Hematopoietic multipotent progenitor cell (in vitro differentiated cells): ENCODE results near the gene TM4SF20. TPM values are rescaled to one million over a fixed set of nuclear protein-coding genes. Genes with fewer than 3 reads are reported as not detected.
"Not testable (repeated sequence)": the region's sequence is repeated elsewhere in the genome, so short reads cannot be mapped to it uniquely, and the experiment has no call there.

Experiments used
- DNase-seq, 3 donors: peaks; one replicate each; pipeline ENCODE4 v3.0.0-alpha.2; 2011 to 2015; ENCODE audit warnings: low read depth in 2 of 3, low spot score in 2 of 3
- total RNA-seq: library from RNA; depleted of rRNA; stranded (reverse); fragments of >200 nt; gene quantifications from one replicate; pipeline ENCODE4 v1.2.3, GENCODE V29; 2012

The TM4SF20 gene
- total RNA-seq, 1 donor, result not detected

DNA sequence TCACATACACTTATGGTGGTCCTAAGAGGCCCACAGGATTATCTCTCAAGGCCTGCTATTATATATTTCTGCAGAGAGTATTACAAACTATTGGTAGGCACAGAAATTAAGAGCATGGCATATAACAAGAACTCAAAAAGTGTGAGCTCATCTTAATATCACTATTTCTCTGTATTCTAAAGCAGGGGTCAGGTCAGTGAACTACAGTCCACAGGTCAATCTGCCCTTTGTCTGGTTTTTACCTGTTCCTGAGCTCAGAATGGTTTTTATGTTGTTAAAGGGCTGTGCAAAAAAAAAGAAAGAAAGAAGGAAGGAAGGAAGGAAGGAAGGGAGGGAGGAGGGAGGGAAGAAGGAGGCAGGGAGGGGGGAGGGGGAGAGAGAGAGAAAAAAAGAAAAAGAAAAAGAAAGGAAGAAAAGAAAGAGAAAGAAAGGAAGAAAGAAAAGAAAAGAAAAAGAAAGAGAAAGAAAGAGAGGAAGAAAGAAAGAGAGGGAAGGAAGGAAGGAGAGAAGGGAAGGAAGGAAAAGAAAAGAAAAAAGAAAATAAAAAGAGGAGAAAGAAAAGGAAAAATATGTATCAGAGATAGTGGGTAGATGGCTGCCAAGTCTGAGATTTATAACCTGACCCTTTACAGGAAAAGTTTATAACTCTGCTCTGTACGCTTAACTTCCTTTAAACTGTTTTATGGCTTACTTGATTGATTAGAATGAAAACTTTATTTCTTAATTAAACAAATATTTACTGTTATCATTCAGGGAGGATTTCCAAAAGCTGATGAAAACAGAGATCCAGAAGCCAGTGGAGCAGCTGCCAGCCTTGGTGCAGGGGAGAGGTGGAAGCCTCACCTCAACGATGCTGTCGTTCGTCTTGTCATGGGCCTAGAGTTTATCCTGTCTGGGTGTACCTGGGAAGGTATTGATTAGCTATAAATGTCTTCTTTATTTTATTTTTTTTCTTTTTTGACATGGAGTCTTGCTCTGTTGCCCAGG, 19.9 kb upstream of the TM4SF20 start:
- no peak for DNase-seq

DNA sequence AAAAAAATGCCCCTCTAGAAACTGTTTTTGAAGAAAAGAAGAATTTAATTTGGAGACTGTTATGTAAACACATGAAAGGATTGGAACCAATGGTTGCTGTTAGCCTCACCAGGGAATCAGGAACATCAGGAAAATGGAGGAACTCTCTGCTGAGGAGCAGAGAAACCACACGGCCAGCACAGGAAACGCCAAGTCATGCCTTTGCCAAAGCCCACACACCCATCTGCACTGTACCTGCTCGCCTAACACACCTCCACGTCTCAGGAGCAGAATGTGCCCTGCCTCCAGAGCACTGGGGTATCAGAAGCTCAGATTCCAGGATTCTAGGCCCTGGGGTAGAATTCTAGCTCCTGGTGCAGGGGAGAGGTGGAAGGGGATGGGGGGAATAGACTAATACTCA, 18.5 kb upstream of the TM4SF20 start:
- no peak for DNase-seq

DNA sequence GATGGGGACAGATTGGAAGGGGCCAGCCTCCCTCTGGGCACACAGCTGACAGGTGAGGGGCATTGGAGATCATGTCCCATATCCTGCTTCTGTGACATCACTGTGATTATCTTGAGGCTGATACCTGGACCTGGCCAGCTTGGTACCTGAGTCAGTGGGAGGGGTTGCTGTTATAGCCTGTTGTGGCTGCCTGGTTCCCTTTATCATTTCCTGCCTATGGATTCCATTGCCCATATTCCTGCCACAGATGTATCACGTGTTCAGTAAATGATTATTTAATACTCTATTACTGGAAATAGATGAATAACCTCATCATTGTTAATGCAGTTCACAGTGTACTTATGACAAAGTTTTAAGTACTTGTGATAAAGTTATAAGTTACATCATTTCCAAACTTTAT, 16.4 kb upstream of the TM4SF20 start:
- DNase-seq, result no peak

DNA sequence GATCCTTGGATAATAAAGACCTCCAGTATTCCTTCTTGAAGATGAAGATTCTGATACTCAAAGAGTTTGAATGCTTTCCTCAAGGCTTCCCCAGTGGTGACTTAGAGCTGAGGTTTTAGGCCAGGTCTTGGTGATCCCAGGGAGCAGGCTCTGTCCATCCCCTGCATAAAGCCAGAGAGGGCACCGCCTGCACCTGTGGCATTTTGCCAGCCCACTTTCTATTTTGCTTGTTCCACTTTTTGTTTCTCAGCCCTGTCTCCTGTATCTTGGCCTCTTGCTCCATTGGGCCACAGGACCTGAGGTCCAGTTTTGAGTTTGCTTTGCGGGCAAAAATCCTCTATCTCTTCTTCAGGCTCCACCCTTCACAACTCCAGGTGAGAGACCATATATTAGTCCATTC, 15.3 kb upstream of the TM4SF20 start:
- DNase-seq, result peak in 2 of 3 donors; percentile 26 to 59

DNA sequence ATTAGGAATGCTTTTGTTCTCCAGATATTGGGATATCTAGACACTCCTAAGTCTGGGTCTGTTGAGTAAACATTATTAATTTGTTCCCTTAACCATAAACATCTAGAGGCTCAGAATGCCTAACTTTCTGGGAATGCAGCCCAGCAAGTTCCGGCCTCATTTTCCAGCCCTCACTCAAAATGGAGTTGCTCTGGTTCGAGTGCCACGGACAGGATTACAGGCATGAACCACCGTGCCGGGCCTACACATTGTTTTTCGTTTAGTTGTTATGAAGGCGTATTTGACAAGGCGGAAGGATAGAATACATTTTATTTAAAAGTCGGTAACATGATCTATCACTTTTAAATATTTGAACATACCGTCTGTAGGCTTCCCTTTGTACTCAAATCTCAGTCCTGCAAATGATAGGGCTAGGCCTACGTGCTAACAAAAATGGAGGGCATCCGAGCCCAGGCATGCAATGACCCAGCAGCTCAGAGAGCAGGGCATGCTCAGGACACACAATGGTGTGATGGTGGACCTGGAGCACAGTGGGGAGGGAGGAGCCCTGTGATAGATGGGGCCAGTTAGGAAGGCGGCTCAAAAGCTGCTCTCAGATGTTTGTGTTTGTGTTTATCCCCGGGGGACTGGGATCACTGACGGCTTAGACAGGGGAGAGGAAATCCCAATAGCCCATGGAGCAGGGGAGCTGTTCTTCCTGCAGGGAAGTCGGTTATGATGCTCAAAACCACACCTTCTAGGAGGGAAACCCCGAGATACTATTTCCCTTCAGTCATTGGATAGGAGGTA, 11.6 kb upstream of the TM4SF20 start:
- no peak for DNase-seq

DNA sequence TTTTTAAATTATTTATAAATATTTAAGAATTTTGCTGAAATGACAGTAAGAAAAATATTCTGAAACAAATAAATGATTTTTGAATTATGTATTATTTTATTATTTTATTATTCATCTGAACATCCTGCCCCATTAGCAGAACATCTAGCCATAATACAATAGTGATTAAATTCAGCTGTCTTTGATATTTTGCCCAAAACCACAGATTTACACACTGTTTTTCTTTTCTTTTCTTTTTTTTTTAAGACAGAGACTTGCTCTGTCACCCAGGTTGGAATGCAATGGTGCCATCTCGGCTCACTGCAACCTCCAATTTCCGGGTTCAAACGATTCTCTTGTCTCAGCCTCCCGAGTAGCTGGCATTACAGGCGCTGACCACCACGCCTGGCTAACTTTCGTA, 10.6 kb upstream of the TM4SF20 start:
- no peak for DNase-seq

DNA sequence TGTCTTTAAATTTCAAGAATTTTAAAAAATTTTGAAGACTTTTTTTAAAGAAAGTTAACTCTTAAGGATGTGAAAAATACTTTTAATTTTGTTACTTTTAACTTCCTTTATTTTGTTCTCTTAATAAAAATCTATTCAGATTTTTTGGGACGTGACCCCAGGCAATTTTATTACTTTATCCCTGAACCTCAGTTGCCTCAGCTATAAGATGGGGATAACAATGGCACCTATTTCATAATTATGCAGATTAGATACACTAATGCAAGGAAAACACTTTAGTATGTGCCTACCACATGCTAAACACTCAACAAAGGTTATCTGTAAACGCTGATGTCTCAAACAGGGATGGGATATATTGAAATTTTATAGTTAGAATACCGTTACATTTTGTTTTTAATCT, 10.1 kb upstream of the TM4SF20 start:
- no peak for DNase-seq

DNA sequence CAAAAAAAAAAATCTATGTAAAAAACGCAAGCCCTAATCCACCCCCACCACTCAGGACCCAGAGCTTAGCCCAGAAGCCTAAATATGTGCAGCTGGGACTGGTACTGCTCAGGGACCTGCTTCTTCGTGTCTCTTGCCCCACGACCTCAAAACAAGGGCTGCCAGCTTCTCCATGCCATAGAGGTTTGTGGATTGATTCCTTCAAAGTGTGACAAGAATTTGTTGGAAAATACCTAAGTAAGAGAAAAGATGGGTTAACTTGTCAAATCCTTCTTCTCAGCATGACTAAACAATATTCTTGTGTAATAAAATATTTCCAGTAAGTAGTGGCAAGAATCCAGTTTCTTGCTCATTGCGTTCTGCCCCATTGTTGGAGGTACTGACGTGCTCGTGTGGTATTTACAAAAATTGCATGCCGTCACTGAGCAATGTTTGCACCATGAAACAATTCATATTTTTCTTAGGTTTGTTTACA, 9.5 kb upstream of the TM4SF20 start:
- no peak for DNase-seq

DNA sequence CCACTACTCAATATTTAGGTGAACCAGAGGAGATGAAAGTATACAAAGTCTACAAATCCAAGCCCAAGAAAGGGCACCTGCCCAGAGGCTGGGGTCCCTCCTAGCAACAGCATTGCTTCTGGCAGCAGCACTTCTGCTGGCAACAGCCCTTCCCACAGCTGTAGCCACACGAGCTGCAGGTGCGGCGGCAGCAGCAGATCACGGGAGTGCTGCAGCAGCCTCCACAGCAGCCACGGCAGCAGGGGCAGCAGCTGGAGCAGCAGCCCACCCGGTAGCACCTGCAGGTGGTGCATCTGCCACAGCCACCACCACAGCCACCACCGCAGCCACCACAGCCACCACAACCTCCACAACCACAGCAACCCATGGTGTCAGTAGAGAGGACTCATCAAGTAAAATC, 8.5 kb upstream of the TM4SF20 start, which contains the start of gene SCYGR1:
TSS of gene SCYGR1 (minus strand) at position 367 of the 400 bp plus-strand sequence. CDS start at position 367, 0 bp downstream.
- not testable (repeated sequence) for DNase-seq

DNA sequence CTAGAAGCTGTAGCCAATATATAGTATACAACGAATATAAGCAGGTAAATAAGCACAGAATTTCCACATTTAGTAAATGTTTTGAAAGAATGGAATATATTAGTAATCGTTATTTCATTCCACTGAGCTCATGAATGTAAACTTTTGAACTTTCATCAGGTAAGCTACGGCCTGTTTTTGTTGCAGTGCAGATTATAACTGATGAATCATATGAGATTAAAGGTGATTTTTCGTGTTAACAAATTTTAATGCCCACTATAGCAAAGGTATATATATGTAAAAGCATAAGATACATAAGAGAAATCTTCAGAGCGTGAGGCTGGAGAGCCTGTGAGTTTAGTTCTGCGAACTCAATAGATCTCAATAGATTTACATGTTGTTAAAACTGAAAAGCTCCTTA, 7.5 kb upstream of the TM4SF20 start:
- no peak for DNase-seq

DNA sequence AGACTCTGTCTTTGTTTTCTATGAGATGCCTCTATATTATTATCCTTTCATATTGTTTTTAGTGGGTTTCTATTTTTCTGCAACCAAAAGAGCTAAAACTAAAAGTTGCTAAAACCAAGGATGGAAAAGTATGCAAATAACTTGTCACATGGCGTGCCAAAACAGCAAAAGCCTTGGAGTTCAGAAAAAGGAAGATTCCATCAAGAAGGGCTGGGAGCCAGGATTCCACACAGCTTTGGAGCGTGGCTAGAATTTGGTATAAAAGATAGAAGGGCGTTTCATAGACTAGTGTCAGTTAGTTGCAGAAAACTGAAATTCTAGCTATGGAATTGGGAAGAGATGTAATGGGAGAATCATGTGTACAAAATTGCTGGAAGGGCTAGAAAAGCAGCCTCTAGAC, 4.6 kb upstream of the TM4SF20 start:
- DNase-seq, result no peak

DNA sequence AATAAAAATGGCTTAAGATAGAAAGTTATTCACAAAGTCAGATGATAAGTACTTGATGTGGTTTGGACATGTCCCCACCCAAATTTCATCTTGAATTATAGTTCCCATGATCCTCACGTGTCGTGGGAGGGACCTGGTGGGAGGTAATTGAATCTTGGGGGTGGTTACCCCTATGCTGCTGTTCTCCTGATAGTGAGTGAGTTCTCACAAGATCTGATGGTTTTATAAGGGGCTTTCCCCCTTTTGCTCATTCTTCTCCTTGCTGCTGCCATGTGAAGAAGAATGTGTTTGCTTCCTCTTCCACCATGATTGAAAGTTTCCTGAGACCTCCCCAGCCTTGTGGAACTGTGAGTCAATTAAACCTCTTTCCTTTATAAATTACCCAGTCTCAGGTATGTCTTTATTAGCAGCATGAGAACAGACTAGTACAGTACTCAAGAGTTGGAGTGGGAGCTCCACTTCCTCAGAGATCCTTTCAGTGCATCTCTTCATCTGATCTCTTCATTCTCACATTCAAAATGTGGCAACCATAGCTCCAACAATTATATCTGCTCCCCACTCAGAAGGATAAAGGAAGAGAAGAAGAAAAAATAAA, 3.2 kb upstream of the TM4SF20 start:
- DNase-seq, result not testable (repeated sequence)

DNA sequence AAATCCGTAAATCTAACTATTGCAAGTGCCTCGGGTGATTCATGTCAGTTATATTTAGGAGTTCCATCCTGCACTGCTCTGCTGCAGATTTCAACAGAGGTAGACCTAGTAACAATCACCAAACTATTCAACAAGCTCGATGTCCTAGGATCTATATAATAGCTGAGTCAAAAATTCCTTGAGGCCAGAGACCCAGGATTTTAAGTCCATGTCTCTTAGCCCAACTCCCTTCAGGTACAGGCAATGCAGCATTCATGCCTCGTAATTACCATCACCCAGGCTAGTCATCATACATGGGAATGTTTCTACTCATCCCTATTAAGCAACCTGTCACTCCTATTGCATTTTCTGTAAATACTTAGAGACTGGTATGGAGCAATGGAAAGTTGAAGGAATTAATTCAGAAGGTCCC, 729 bp downstream of the TM4SF20 start:
- no peak for DNase-seq

DNA sequence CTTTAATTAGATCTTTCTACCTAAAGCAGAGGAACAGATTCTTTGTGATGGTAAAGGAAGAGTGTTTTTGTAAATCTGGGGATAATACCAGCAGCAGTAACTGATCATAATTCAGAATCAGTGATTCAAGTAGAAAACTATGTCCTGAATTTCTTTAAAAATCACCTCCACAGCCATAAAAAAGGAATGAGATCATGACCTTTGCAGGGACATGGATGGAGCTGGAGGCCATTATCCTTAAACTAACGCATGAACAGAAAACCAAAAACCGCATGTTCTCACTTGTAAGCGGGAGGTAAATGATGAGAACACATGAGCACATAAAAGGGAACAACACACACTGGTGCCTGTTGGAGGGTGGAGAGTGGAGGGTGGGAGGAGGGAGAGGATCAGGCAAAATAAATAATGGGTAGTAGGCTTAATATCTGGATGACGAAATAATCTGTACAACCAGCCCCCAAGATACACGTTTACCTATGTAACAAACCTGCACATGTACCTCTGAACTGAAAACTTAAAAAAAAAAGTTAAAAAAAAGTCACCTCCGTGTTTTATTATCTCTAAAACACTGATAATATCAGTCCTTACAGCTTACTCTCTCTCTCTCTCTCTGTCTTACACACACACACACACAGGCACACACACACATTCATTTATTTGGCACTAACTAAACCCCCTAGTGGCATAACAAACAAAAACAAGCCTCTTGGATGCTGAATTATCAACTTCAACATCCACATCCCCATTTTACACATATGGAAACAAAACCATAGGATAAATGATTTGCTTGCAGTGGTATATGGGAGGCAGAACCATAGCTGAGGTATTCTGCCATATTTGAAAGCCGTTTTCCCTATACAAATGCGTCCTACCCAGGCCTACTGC, 1.4 kb downstream of the TM4SF20 start:
- DNase-seq, result no peak

DNA sequence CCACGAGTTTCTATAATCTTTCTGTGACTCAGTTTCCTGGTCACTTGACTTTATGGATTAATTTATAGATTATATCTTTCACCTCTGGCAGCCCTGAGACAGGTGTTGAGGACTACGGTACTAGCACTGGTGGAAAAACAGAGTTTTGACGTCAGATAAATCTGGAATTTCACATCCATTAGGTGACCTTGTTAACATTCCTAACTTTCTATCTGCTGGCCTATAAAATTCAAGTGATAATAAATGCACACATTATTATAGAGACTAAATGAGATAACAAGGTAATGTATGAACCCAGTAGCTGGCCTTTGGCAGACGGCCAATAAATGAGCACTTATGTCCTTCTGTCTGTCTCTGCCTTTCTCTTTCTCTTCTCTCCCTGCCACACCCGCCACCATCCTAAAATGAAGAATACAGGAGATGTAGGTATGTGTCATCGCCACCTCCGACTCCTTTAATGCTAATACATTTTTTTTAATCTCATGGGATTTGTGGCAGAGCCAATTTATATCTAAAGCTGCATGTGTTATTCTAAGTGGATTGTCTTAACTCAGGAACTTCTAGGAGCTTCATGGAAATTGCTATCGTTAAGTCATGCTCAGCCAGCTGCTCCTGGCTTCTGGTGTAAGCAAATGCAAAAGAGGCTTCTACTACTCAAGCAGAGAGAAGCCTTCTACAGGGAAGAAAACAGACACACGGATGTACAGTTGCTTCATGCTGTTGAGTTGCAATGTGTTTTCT, 2.3 kb downstream of the TM4SF20 start:
- no peak for DNase-seq

DNA sequence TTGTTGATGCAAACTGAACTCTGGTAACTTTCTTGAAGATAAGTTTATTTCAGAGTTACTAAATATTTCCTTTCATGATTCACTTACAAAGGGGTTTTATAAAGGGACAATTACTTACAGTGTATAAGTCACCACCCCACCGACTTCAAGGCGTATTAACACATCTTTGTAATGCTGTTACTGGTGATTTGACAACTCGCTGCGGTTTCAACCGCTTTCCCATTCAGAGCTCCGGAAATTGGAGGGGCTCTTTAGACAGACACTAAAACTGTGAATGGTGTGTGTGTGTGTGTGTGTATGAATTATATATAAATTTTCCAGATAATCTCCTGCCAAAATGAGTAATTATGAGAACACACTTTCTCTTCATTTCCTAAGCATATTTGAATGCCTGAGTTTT, 4.9 kb downstream of the TM4SF20 start:
- peak in 1 of 3 donors; percentile 46 for DNase-seq

DNA sequence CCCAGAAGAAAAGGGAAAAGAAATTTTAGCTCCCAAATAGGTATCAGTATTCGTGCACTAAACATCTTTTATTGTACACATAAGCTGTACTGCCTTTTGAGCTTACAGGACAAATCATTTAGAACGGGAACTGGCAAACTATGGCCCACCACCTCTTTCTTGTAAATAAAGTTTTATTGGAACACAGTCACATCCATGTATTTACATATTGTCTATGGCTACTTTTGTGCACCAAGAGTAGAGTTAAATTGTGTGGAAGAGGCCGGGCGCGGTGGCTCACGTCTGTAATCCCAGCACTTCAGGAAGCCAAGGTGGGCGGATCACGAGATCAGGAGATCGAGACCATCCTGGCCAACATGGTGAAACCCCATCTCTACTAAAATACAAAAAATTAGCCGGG, 5.7 kb downstream of the TM4SF20 start:
- DNase-seq, result no peak

DNA sequence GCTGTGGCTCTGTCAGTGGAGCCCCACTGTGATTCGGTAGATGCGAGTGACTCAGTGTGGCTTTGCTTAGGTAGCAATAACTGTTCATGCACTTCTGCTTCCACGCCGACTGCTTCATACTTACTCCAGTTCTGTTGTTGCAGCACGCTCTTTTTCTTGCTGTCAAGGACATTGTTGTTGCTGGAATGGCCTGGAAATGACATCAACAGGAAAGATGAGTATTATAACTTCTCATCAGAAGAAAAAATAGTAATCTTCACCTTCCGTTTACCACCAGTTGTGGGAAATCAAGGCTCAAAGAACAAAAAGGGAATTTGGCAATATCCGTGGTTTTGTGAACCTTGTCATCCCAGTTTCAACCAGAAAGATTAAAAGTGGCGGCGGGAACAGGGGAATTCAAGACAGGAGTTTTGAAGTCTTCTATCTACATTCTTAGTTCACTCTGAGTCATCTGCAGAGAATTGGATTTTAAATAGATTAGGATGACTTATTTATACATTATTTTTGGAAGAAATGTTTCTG, 8.3 kb downstream of the TM4SF20 start:
- DNase-seq, result peak in 1 of 3 donors; percentile 10

DNA sequence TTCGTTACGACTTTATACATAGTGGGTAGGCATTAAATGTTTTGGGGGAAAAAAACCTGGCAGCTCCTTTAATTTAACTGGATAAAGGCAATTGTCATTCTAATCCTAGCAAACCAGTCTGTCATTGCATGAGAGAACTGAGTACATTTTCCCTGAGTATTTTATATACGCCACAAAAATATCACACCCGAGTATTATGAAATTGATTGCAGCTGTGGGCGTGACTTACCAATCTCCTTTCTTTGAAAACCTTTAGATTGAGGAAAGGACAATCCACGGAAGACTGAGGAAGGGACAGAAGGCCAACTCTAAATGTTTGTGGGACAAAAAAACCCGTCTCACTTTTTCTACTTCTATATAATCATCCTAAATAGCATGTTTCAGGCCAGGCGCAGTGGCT, 9.0 kb downstream of the TM4SF20 start:
- no peak for DNase-seq
